Endothelial cell of umbilical vein (primary cell): ENCODE measurements around the gene SH3PXD2A. TPM values are rescaled to one million over a fixed set of nuclear protein-coding genes. Genes with fewer than 3 reads are reported as not detected.

Experiments used
- BruUV-seq: library from RNA; stranded (reverse); fragments of 400-500 nt; replicated peaks from 2 replicates; lab custom pipeline; 2021; lab: Mats Ljungman, UMichigan
- CTCF ChIA-PET: fragments of 300-600, 350-600 bp; sonication (Branson Sonifier 250); formaldehyde crosslinking; loops from one replicate; lab custom pipeline; 2021; ENCODE audit warnings: antibody characterized with exemption, inconsistent platforms; lab: Charles Lee
- POLR2A ChIA-PET: fragments of 300-600, 350-600 bp; sonication (Branson Sonifier 250); formaldehyde crosslinking; loops from one replicate; lab custom pipeline; 2021; ENCODE audit warnings: antibody characterized with exemption, inconsistent platforms; lab: Charles Lee
- DNase-seq: peaks from one replicate; pipeline ENCODE4 v3.0.0-alpha.2; 2011; ENCODE audit warnings: low read depth, low spot score
- FAIRE-seq: peaks from 2 replicates; lab custom pipeline; 2011; peaks lifted over from hg19 to GRCh38; lab: Jason Lieb, UNC
- H2AFZ ChIP-seq: 2 replicates; pipeline ENCODE4 v1.6.0; 2012; ENCODE audit warnings: low read depth, low read length, control low read depth, inconsistent platforms
- H3K27ac ChIP-seq: 2 replicates; pipeline ENCODE4 v1.5.1; 2011; ENCODE audit warnings: low read depth, mild to moderate bottlenecking, control low read depth, low read length, moderate library complexity; ENCODE audit not compliant: insufficient read depth
- H3K27me3 ChIP-seq, 2 experiments: 2 replicates each; pipeline versions ENCODE4 v1.6.0 to v1.6.1; 2011; ENCODE audit warnings: low read length in 2 of 2, mixed read lengths in 1 of 2; ENCODE audit not compliant: control insufficient read depth in 2 of 2, insufficient read depth in 2 of 2
- H3K36me3 ChIP-seq, 2 experiments: 2 replicates in 1 of 2; 3 replicates in 1 of 2; pipeline ENCODE4 v1.5.1; 2011; ENCODE audit warnings: low read length in 2 of 2, mild to moderate bottlenecking in 1 of 2, moderate library complexity in 1 of 2; ENCODE audit not compliant: control insufficient read depth in 2 of 2, insufficient read depth in 2 of 2; ENCODE audit errors: extremely low read depth in 1 of 2
- H3K4me1 ChIP-seq: 3 replicates; pipeline ENCODE4 v1.5.1; 2011; ENCODE audit warnings: mild to moderate bottlenecking, low read length; ENCODE audit not compliant: control insufficient read depth, insufficient read depth; ENCODE audit errors: extremely low read depth
- H3K4me2 ChIP-seq: 2 replicates; pipeline ENCODE4 v1.6.1; 2011; ENCODE audit warnings: low read length, control low read depth, mixed read lengths; ENCODE audit not compliant: insufficient read depth
- H3K4me3 ChIP-seq, 3 experiments: fragments of 200-600 bp in 1 of 3; sonication (generic), shearing (Covaris generic) in 1 of 3; replicated peaks in 1 of 3; 2 replicates each; pipeline ENCODE4 v1.5.1; 2011 to 2016; ENCODE audit warnings: control low read depth in 3 of 3, low read length in 3 of 3, mild to moderate bottlenecking in 2 of 3, inconsistent platforms in 1 of 3, low read depth in 1 of 3, moderate library complexity in 1 of 3; ENCODE audit not compliant: insufficient read depth in 1 of 3
- H3K79me2 ChIP-seq: 2 replicates; pipeline ENCODE4 v1.6.0; 2012; ENCODE audit warnings: low read length, inconsistent platforms; ENCODE audit not compliant: control insufficient read depth, insufficient read depth
- H3K9ac ChIP-seq: replicated peaks from 2 replicates; pipeline ENCODE3; 2011; ENCODE audit warnings: low read length, control low read depth; ENCODE audit not compliant: insufficient read depth; ENCODE audit errors: extremely low read depth
- H3K9me1 ChIP-seq: replicated peaks from 3 replicates; pipeline ENCODE4 v1.6.0; 2011; ENCODE audit warnings: mild to moderate bottlenecking, low read length; ENCODE audit not compliant: control insufficient read depth, insufficient read depth; ENCODE audit errors: extremely low read depth
- H3K9me3 ChIP-seq: replicated peaks from 2 replicates; pipeline ENCODE4 v1.5.1; 2012; ENCODE audit warnings: low read length, inconsistent platforms; ENCODE audit not compliant: control insufficient read depth, insufficient read depth
- H4K20me1 ChIP-seq: replicated peaks from 2 replicates; pipeline ENCODE3; 2011; ENCODE audit warnings: mild to moderate bottlenecking, low read length; ENCODE audit not compliant: control insufficient read depth, insufficient read depth; ENCODE audit errors: extremely low read depth
- CTCF ChIP-seq, 2 donors: IDR thresholded peaks; 1 replicate in 1 of 2; 2 replicates in 1 of 2; pipeline ENCODE4 v1.5.1; 2011; ENCODE audit warnings: low read length in 2 of 2, mild to moderate bottlenecking in 2 of 2, moderate library complexity in 2 of 2, control low read depth in 1 of 2, inconsistent platforms in 1 of 2, low read depth in 1 of 2; ENCODE audit not compliant: insufficient read depth in 1 of 2; ENCODE audit errors: extremely low read depth in 1 of 2
- EZH2 ChIP-seq: IDR thresholded peaks from 2 replicates; pipeline ENCODE4 v1.6.1; 2012; ENCODE audit warnings: borderline replicate concordance, low read depth, mild to moderate bottlenecking, moderate library complexity, low read length, inconsistent platforms; ENCODE audit not compliant: severe bottlenecking
- MAX ChIP-seq: IDR thresholded peaks from 2 replicates; pipeline ENCODE4 v1.6.1; 2011; ENCODE audit not compliant: insufficient read depth, insufficient read length
- POLR2A ChIP-seq: IDR thresholded peaks from 2 replicates; pipeline ENCODE4 v1.6.1; 2012; ENCODE audit warnings: low read depth, mild to moderate bottlenecking, control low read depth, low read length
- POLR2AphosphoS5 ChIP-seq: IDR thresholded peaks from 2 replicates; pipeline ENCODE4 v1.6.1; 2012; ENCODE audit warnings: low read depth, mild to moderate bottlenecking, control low read depth, low read length, moderate library complexity; ENCODE audit not compliant: insufficient read depth
- dilution Hi-C: fragments of 300-500 bp; cut with MboI; formaldehyde crosslinking; loops from one replicate; pipeline ENCODE4 v1.15.0; 2019; ENCODE audit warnings: low sequenced_read_pairs; ENCODE audit not compliant: extremely low pct_ligation_motif_present
- intact Hi-C: fragments of 100-400 bp; cut with micrococcal nuclease; formaldehyde crosslinking; loops from one replicate; pipeline ENCODE4 v1.10.0; 2022
- polyA plus RNA-seq, 4 experiments: library from polyadenylated mRNA; depleted of rRNA in 3 of 4; stranded (reverse) in 3 of 4; unstranded in 1 of 4; fragments of >200 nt; gene quantifications; 2 replicates each; pipeline versions ENCODE4 v1.2.1 to v1.2.3, GENCODE V29; 2011 to 2012; ENCODE audit warnings: missing spikeins in 1 of 4
- total RNA-seq: library from RNA; stranded (reverse); gene quantifications from 2 replicates; pipeline ENCODE4 v1.2.3, GENCODE V29; 2021

SH3PXD2A gene
- total and polyA plus RNA-seq, 2 donors (not counting 3 experiments of a cell fraction or from before 2014, with no cell fraction given), result 1.4 to 5.1 TPM

GRCh38 chr10:103666087-103666761, 189.2 kb downstream of the SH3PXD2A start:
- ChIA-PET CTCF (interaction anchor here (0.7 to 3.2 kb wide), 11 partner anchors 9 to 68 kb away, joined by 3 to 25 read pairs (median 3); no protein-coding TSS in a partner anchor), POLR2A (no interaction called here)
- Histone ChIP-seq H3K9me1 (no peaks in the 10 kb centered on the region), H3K4me1 (peaks cover 13% of the 10 kb centered on the region), H4K20me1 (no peaks in the 10 kb centered on the region), H3K4me2 (no peak overlapping the region), H3K9ac (no peak overlapping the region), H3K36me3 (no peaks in the 10 kb centered on the region), H2AFZ (no peak overlapping the region), H3K4me3 (no peak overlapping the region), H3K79me2 (no peaks in the 10 kb centered on the region), H3K27me3 (no peaks in the 10 kb centered on the region), H3K9me3 (no peaks in the 10 kb centered on the region), H3K27ac (no peak overlapping the region)
- intact Hi-C loops (loop anchor here (1.0 kb wide), 1 partner anchor 67 kb away; no protein-coding TSS in a partner anchor), dilution Hi-C loops (no loop called here)
- TF ChIP-seq POLR2A (no peak), CTCF (IDR thresholded peaks at IDR 0.05; ENCODE audit: extremely low read depth in 1 of 2, insufficient read depth in 1 of 2, low read depth in 1 of 2, low read length in 2 of 2) (peak; percentile 43 to 51)
- BruUV-seq, result no TSS peak
- FAIRE-seq, result peak; percentile 72
- DNase-seq, result no peak

- H3K36me3 ChIP-seq, result no peaks in the 10 kb centered on the region
- H4K20me1 ChIP-seq, result no peaks in the 10 kb centered on the region
- BruUV-seq, result no TSS peak
- no peak overlapping the region for H3K27ac ChIP-seq
- no peaks in the 10 kb centered on the region for H3K9me3 ChIP-seq
- no peak overlapping the region for H3K9ac ChIP-seq
- TF ChIP-seq MAX (no peak), POLR2AphosphoS5 (no peak), POLR2A (no peak), EZH2 (no peak), CTCF (IDR thresholded peaks at IDR 0.05; ENCODE audit: extremely low read depth in 1 of 2, insufficient read depth in 1 of 2, low read depth in 1 of 2, low read length in 2 of 2) (no peak)
- DNase-seq (no peak), FAIRE-seq (no peak)
- no peaks in the 10 kb centered on the region for H3K9me1 ChIP-seq
- H3K4me1 ChIP-seq, result peaks cover 13% of the 10 kb centered on the region
- ChIA-PET POLR2A (no interaction called here), CTCF (interaction anchor here (0.6 to 3.2 kb wide), 11 partner anchors 10 to 67 kb away, joined by 3 to 25 read pairs (median 3); no protein-coding TSS in a partner anchor)
- H2AFZ ChIP-seq, result no peak overlapping the region
- H3K4me2 ChIP-seq, result no peak overlapping the region
- no peaks in the 10 kb centered on the region for H3K79me2 ChIP-seq
- no peaks in the 10 kb centered on the region for H3K27me3 ChIP-seq
- dilution Hi-C loops (no loop called here), intact Hi-C loops (no loop called here)
- H3K4me3 ChIP-seq, result no peak overlapping the region
These were observed 190.1 kb downstream of the SH3PXD2A start for GRCh38 chr10:103665162-103665889.
